SIG-M5 treated with dmso at 0.1 percent for 504 hours (cell line): ENCODE measurements around the gene KLHDC4.

Experiments
- DNase-seq: peaks from one replicate; lab custom pipeline; 2025; ENCODE audit not compliant: unreplicated experiment; lab: John Stamatoyannopoulos, UW

Gene KLHDC4

DNA sequence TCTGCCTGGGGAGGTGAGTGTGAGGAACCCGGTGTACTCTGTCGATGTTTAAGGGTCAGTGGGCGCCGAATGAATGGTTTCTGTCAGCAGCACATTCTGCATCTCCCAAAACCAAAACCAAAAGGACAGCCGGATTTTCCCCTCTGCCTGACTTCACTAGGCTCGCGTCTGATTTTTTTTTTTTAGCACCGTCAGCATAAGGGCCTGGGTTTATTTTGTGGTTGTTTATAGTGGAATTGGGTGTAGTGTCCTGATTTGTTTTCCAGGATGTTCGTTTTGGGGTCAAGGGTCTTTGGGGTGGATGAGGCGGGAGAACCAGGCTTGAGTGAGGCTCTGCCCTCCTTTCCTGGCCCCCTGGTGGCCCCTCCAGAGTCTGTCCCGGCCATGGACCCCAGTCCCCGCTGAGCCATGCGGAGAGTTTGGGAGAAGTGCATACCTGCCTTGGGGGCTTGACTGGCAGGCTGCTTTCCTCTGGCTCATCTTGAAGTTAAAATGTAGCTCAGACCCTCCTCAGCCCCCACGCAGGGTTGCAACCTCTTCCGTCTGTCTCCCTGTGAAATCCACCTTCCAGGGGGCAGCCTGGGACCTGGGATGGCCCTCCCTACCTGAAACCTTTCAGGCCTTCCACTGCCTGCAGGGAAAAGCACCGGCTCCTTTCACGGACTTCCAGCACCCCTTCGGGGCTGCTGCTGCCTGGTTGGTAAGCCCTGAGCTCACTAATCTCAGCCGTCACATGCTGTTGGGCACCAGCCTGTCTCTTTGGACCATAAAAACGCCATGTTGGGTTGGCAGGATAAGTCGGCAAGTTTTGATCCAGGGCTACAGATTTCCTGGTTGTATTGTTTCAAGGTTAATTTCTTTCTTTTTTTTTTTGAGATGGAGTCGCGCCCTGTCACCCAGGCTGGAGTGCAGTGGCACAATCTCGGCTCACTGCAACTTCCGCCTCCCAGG is 103.3 kb downstream of the KLHDC4 start:
- DNase-seq: no peak

DNA sequence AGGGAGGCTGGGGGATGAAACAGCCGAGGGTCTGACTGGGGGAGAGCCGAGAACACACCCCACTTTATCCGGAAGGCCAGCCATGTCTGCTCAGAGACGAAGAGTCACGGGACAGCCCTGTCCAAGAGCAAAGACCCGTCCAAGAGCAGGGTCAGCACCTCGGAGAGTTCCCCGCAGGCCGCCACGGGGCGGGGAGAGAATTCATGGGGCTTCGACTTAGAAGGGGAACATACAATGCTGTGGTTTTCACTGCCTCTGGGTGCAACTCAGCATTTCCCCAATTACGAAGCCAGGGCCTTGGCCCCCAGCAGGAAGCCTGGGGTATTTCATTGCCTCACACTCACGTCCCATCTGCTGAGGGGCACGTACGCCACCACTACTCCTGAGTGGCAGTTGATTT is 104.2 kb downstream of the KLHDC4 start:
- peak; percentile 88 for DNase-seq

DNA sequence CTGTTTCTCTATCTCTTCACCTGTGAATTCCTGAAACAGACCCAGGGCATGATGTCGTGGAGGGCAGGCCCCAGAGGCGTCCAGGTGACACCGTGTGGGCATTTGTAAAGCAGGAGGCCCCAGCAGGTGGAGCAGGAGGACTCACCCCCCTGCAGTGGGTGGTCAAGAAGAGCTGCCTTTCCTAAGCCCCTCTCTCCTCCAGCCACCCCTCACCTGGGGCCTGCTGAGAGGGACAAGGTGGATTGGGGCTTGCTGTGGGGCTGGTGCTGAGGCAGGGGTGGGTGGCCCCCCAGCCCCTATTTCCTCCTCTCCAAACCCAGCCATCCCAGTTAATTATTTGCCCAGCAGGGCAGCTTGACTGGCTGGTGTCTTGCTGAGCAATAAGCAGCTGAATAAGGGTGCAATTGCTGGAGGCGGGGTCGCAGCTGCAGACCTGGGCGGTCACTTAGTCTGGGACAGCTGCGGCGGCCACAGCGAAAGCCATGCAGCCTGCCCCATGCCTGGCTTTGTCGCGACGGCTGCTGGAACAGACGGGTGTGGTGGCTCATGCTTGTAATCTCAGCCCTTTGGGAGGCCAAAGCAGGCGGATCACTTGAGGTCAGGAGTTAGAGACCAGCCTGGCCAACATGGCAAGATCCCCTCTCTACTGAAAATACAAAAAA is 107.1 kb downstream of the KLHDC4 start:
- DNase-seq: no peak
